Natural killer cell (primary cell): ENCODE data around the gene MAMDC4. TPM values are rescaled to one million over a fixed set of nuclear protein-coding genes. Genes with fewer than 3 reads are reported as not detected.

Source experiments
- ATAC-seq, 3 donors: fragments of 150-1000 bp in 2 of 3; fragments of 200-7000 bp in 1 of 3; cut with Tn5 transposase; 1 replicate in 1 of 3; 2 replicates in 2 of 3; pipeline ENCODE4 v1.10.0; 2021; ENCODE audit warnings: mild to moderate bottlenecking in 2 of 3, moderate library complexity in 2 of 3
- DNase-seq, 2 donors: peaks; one replicate each; pipeline versions ENCODE4 v3.0.0 to v3.0.0-alpha.2; 2013 to 2021; ENCODE audit warnings: mixed read lengths in 1 of 2
- H3K27ac ChIP-seq: one replicate; pipeline ENCODE4 v1.5.1; 2013; ENCODE audit warnings: mild to moderate bottlenecking, low read length
- H3K27me3 ChIP-seq: one replicate; pipeline ENCODE4 v1.6.1; 2013; ENCODE audit warnings: low read length; ENCODE audit not compliant: control insufficient read depth, insufficient read depth
- H3K36me3 ChIP-seq: one replicate; pipeline ENCODE4 v1.6.1; 2013; ENCODE audit warnings: low read length; ENCODE audit not compliant: control insufficient read depth, insufficient read depth
- H3K4me1 ChIP-seq: one replicate; pipeline ENCODE4 v1.6.1; 2013; ENCODE audit warnings: low read length; ENCODE audit not compliant: control insufficient read depth, insufficient read depth
- H3K4me3 ChIP-seq: one replicate; pipeline ENCODE4 v1.5.1; 2013; ENCODE audit warnings: low read length
- H3K9me3 ChIP-seq: one replicate; pipeline ENCODE4 v1.6.1; 2013; ENCODE audit warnings: low read length; ENCODE audit not compliant: control insufficient read depth, insufficient read depth
- H3K27ac Mint-ChIP-seq, 2 donors: one replicate each; pipeline ENCODE4 v1.8.0; 2022; ENCODE audit warnings: mild to moderate bottlenecking in 2 of 2, mixed read lengths in 2 of 2, moderate library complexity in 1 of 2
- H3K27me3 Mint-ChIP-seq, 2 donors: one replicate each; pipeline ENCODE4 v1.8.0; 2022; ENCODE audit warnings: low read depth in 2 of 2, mixed read lengths in 2 of 2
- H3K36me3 Mint-ChIP-seq: one replicate; pipeline ENCODE4 v1.8.0; 2022; ENCODE audit warnings: mixed read lengths
- H3K4me1 Mint-ChIP-seq, 2 donors: one replicate each; pipeline ENCODE4 v1.8.0; 2022; ENCODE audit warnings: mixed read lengths in 2 of 2
- H3K4me3 Mint-ChIP-seq: one replicate; pipeline ENCODE4 v1.8.0; 2022; ENCODE audit warnings: mild to moderate bottlenecking, moderate library complexity, mixed read lengths
- H3K9me3 Mint-ChIP-seq, 2 donors: one replicate each; pipeline ENCODE4 v1.8.0; 2022; ENCODE audit warnings: mixed read lengths in 2 of 2
- WGBS: methylation state at CpG from one replicate; pipeline ENCODE4 v1.1.7; 2013; ENCODE audit warnings: missing lambda C conversion rate; ENCODE audit not compliant: insufficient coverage; 5-methylcytosine and 5-hydroxymethylcytosine counted together
- intact Hi-C: fragments of 100-400 bp; cut with micrococcal nuclease; formaldehyde crosslinking; loops from one replicate; pipeline ENCODE4 v1.14.2; 2022
- total RNA-seq, 4 donors: library from RNA; stranded (reverse); fragments of 120-200 nt in 1 of 4; gene quantifications; one replicate each; pipeline versions ENCODE4 v1.2.3 to v1.2.4, GENCODE V29; 2013 to 2022
- TF ChIP-seq, protein P1 (sequence below): fragments of 200-600 bp; IDR thresholded peaks from one replicate; pipeline ENCODE4 v1.8.0; 2022; ENCODE audit warnings: antibody characterized with exemption

Gene MAMDC4
- total RNA-seq, 3 donors from 2014 or later (not counting 1 experiment from before 2014, with no cell fraction given) = 4.6 to 6.5 (median 5.8) TPM

DNA sequence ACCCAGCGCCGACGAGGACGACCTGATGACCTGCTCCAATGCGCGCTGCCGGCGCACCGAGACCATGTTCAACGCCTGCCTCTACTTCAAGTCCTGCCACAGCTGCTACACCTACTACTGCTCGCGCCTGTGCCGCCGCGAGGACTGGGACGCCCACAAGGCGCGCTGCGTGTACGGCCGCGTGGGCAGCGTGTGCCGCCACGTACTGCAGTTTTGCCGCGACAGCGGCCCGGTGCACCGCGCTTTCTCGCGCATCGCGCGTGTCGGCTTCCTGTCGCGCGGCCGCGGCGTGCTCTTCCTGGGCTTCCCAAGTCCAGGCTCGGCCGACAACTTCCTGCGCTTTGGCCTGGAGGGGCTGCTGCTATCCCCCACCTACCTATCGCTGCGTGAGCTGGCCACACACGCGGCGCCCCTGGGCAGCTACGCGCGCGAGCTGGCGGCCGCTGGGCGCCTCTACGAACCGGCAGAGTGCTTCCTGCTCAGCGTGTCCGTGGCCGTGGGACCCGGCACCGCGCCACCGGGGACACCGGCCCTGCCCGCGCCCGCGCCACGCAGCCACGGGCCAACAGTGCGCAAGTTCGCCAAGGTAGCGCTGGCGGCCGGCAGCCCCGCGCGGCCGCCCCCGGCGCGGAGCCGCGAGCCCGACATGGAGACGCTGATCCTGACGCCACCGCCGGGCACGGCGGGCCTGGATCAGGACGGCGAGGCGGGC is 5.6 kb upstream of the MAMDC4 start:
- H3K27ac ChIP-seq = no peak overlapping the region
- H3K36me3 Mint-ChIP-seq = no peaks in the 10 kb centered on the region
- no peaks in the 10 kb centered on the region for H3K9me3 Mint-ChIP-seq
- TF ChIP-seq, protein P1, sequence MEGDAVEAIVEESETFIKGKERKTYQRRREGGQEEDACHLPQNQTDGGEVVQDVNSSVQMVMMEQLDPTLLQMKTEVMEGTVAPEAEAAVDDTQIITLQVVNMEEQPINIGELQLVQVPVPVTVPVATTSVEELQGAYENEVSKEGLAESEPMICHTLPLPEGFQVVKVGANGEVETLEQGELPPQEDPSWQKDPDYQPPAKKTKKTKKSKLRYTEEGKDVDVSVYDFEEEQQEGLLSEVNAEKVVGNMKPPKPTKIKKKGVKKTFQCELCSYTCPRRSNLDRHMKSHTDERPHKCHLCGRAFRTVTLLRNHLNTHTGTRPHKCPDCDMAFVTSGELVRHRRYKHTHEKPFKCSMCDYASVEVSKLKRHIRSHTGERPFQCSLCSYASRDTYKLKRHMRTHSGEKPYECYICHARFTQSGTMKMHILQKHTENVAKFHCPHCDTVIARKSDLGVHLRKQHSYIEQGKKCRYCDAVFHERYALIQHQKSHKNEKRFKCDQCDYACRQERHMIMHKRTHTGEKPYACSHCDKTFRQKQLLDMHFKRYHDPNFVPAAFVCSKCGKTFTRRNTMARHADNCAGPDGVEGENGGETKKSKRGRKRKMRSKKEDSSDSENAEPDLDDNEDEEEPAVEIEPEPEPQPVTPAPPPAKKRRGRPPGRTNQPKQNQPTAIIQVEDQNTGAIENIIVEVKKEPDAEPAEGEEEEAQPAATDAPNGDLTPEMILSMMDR = no peak
- no peak for ATAC-seq
- peaks cover 3% of the 10 kb centered on the region for H3K27me3 ChIP-seq
- peak in 1 of 2 donors; percentile 46 for DNase-seq
- no peaks in the 10 kb centered on the region for H3K27me3 Mint-ChIP-seq
- peaks cover 58% of the 10 kb centered on the region for H3K4me1 ChIP-seq
- intact Hi-C loops = loop anchor here (2.0 to 10.0 kb wide), 3 partner anchors 151 to 364 kb away; partner anchors contain the start of genes CLIC3 and SEC16A
- peak overlapping the region; percentile 50 for H3K4me3 Mint-ChIP-seq
- H3K4me1 Mint-ChIP-seq = peaks cover 19 to 40% of the 10 kb centered on the region in 2 donors
- 22% methylated on average over 98 of the region's 98 CpGs for WGBS
- peaks cover 6% of the 10 kb centered on the region for H3K36me3 ChIP-seq
- no peaks in the 10 kb centered on the region for H3K9me3 ChIP-seq
- peak overlapping the region; percentile 68 to 80 for H3K27ac Mint-ChIP-seq
- H3K4me3 ChIP-seq = no peak overlapping the region

DNA sequence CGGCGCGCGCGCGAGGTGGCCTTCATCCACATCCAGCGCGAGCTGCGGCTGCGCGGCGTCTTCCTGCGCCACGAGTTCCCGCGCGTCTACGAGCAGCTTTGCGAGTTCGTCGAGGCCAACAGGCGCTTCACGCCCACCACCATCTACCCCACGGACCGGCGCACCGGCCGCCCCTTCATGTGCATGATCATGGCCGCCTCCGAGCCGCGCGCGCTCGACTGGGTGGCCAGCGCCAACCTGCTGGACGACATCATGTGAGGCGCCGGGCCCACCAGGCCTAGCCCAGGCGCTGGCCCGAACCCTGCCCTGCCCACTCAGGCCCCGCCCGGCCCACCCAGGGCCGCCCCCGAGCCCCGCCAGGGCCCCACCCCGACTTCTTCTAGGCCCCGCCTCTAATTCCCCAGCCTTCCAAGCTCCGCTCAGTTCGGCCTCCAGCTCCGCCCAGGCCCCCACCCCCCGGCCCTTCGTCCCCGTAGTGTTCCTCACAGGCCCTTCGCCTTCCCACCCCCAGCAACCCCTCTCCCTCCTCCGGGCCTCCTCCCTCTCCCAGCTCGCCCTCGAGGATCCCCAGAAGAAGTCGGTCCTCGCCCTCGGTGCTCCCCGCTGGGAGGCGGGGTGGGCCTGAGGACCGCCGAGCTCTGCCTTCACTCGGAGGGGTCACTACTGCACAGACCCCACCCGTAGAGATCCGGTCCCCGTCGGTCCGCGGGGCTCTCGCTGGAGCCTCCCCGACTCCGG is 4.9 kb upstream of the MAMDC4 start:
- intact Hi-C loops = loop anchor here (2.0 to 10.0 kb wide), 3 partner anchors 150 to 364 kb away; partner anchors contain the start of genes CLIC3 and SEC16A
- TF ChIP-seq, protein P1 = no peak
- peaks cover 17 to 38% of the 10 kb centered on the region in 2 donors for H3K4me1 Mint-ChIP-seq
- no peaks in the 10 kb centered on the region for H3K9me3 Mint-ChIP-seq
- WGBS = 15% methylated on average over 70 of the region's 75 CpGs
- H3K27me3 ChIP-seq = peaks cover 3% of the 10 kb centered on the region
- no peak for ATAC-seq
- H3K27ac ChIP-seq = peak overlapping the region; percentile 48
- H3K4me3 ChIP-seq = no peak overlapping the region
- H3K27me3 Mint-ChIP-seq = no peaks in the 10 kb centered on the region
- H3K36me3 ChIP-seq = peaks cover 6% of the 10 kb centered on the region
- H3K27ac Mint-ChIP-seq = peak overlapping the region; percentile 88 to 97
- H3K36me3 Mint-ChIP-seq = no peaks in the 10 kb centered on the region
- peak overlapping the region; percentile 93 for H3K4me3 Mint-ChIP-seq
- peaks cover 51% of the 10 kb centered on the region for H3K4me1 ChIP-seq
- peak in 1 of 2 donors; percentile 42 for DNase-seq
- no peaks in the 10 kb centered on the region for H3K9me3 ChIP-seq

DNA sequence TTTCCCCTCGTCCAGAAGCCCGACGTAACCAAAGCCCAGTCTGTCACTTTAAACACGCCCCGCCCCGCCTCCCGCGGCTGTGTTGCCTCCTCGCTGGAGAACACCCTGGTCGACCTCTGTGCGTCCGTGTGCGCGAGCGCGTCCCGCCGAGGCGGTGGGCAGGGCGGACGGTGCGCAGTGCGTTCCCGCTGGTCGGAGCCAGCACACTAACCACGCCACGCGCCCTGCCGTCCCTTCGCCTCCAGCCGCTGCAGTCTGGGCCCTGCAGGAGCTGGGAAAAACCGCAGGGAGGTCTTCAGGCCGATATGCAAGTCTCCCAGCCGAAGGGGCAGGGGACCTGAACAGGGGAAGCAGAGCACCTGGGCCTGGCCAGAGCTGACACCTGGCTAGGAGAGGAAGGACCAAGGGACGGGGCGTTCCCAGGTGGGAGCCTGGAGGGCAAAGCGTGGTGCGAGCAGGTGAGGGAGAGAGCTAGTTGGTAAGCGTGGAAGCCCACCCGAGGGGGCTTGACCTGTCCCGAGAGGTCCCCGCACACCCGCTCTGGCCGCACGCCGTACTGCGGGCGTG is 4.2 kb upstream of the MAMDC4 start:
- ATAC-seq = peak; percentile 35 to 41 (median 36)
- Histone ChIP-seq H3K27me3 (peaks cover 3% of the 10 kb centered on the region), H3K4me3 (peak overlapping the region; percentile 94), H3K9me3 (no peaks in the 10 kb centered on the region), H3K4me1 (peaks cover 50% of the 10 kb centered on the region), H3K27ac (peak overlapping the region; percentile 48), H3K36me3 (peaks cover 6% of the 10 kb centered on the region)
- TF ChIP-seq, protein P1 = no peak
- WGBS = 4% methylated on average over 48 of the region's 48 CpGs
- Mint-ChIP-seq H3K27me3 (no peaks in the 10 kb centered on the region), H3K36me3 (no peaks in the 10 kb centered on the region), H3K9me3 (no peaks in the 10 kb centered on the region), H3K27ac (peak overlapping the region; percentile 88 to 97), H3K4me1 (peaks cover 15 to 35% of the 10 kb centered on the region in 2 donors), H3K4me3 (peak overlapping the region; percentile 93)
- peak; percentile 81 for DNase-seq
- intact Hi-C loops = loop anchor here (2.0 to 10.0 kb wide), 3 partner anchors 149 to 365 kb away; partner anchors contain the start of genes CLIC3 and SEC16A
